Right atrium auricular region (tissue), 2 donors: ENCODE measurements around the gene DISC1. TPM values are rescaled to one million over a fixed set of nuclear protein-coding genes. Genes with fewer than 3 reads are reported as not detected.
A peak's percentile ranks its signal among the peaks of the same experiment; 100 is the strongest.
"Not testable (repeated sequence)": the region's sequence is repeated elsewhere in the genome, so short reads cannot be mapped to it uniquely, and the experiment has no call there.

Source experiments
- DNase-seq: peaks from one replicate; pipeline ENCODE4 v3.0.0-alpha.2; 2019; ENCODE audit warnings: low spot score
- H3K27ac ChIP-seq, 2 donors: fragments of 200-600 bp; sonication (generic); 1 replicate in 1 of 2; 2 replicates in 1 of 2; pipeline ENCODE4 v1.5.1; 2016 to 2019
- H3K27me3 ChIP-seq, 2 donors: fragments of 200-600 bp; sonication (generic); one replicate each; pipeline versions ENCODE4 v1.5.1 to v1.6.0; 2017 to 2019
- H3K36me3 ChIP-seq: fragments of 200-600 bp; sonication (generic); one replicate; pipeline ENCODE4 v1.5.1; 2016
- H3K4me1 ChIP-seq, 2 donors: fragments of 200-600 bp; sonication (generic); one replicate each; pipeline versions ENCODE4 v1.5.1 to v1.6.0; 2017 to 2019
- H3K4me3 ChIP-seq, 2 donors: fragments of 200-600 bp; sonication (generic); 1 replicate in 1 of 2; 2 replicates in 1 of 2; pipeline ENCODE4 v1.5.1; 2017 to 2019; ENCODE audit warnings: mild to moderate bottlenecking in 1 of 2, moderate library complexity in 1 of 2
- H3K9me3 ChIP-seq, 2 donors: fragments of 200-600 bp; sonication (generic); one replicate each; pipeline ENCODE4 v1.5.1; 2019
- total RNA-seq, 2 donors: library from RNA; depleted of rRNA; stranded (reverse); fragments of >200 nt; gene quantifications; one replicate each; pipeline ENCODE4 v1.1.0, GENCODE V29; 2016
- TF ChIP-seq, protein P1 (sequence below), 2 donors: fragments of 200-600 bp; sonication (generic); IDR thresholded peaks; one replicate each; pipeline ENCODE4 v1.5.1; 2019; ENCODE audit warnings: antibody characterized with exemption in 2 of 2

Gene DISC1
- total RNA-seq, 2 donors from 2014 or later, result 1.8 to 5.3 TPM

DNA sequence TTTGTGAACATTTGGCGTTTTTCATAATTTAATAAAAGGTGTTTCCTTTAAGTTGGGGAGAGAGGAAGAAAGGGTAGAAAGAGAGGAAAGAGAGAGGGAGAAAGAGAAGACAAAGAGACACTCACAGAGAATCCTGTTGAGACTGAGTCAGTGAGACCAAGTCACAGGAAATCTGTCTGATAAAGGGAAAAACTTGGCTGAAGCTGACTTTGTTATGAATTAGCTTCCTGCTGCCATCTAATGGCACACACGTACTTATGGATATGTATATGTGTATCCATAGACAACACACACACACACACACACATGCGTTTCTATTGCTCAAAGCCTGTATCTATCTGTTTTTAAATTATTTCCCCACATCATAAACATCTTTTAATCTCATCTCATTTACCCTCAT lies 42.5 kb upstream of the DISC1 start:
- TF ChIP-seq, protein P1, sequence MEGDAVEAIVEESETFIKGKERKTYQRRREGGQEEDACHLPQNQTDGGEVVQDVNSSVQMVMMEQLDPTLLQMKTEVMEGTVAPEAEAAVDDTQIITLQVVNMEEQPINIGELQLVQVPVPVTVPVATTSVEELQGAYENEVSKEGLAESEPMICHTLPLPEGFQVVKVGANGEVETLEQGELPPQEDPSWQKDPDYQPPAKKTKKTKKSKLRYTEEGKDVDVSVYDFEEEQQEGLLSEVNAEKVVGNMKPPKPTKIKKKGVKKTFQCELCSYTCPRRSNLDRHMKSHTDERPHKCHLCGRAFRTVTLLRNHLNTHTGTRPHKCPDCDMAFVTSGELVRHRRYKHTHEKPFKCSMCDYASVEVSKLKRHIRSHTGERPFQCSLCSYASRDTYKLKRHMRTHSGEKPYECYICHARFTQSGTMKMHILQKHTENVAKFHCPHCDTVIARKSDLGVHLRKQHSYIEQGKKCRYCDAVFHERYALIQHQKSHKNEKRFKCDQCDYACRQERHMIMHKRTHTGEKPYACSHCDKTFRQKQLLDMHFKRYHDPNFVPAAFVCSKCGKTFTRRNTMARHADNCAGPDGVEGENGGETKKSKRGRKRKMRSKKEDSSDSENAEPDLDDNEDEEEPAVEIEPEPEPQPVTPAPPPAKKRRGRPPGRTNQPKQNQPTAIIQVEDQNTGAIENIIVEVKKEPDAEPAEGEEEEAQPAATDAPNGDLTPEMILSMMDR (IDR thresholded peaks at IDR 0.05), result no peak
- no peaks in the 10 kb centered on the region for H3K36me3 ChIP-seq
- H3K9me3 ChIP-seq, result no peaks in the 10 kb centered on the region
- no peak overlapping the region for H3K27ac ChIP-seq
- DNase-seq, result no peak
- no peaks in the 10 kb centered on the region for H3K4me1 ChIP-seq
- no peaks in the 10 kb centered on the region for H3K27me3 ChIP-seq
- no peak overlapping the region for H3K4me3 ChIP-seq

DNA sequence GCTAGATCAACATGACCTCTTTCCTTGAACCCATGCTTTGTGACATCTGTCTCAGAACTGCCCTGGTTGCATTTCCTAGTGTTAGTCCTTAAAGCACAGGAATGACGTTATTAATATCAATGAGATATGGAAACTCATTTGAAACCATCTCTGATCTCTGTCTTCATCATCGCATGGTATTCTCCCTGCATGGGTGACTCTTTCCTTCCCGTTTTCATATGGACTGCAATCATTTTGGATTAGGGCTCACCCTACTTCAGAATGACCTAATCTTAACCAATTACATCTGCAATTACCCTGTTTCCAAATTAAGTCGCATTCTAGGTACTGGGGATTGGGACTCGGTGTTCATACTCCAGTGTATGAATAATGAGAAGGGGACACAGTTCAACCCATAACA lies 41.7 kb upstream of the DISC1 start:
- DNase-seq, result no peak
- Histone ChIP-seq H3K4me1 (no peaks in the 10 kb centered on the region), H3K27ac (no peak overlapping the region), H3K36me3 (no peaks in the 10 kb centered on the region), H3K27me3 (no peaks in the 10 kb centered on the region), H3K9me3 (no peaks in the 10 kb centered on the region), H3K4me3 (no peak overlapping the region)
- TF ChIP-seq, protein P1 (IDR thresholded peaks at IDR 0.05), result no peak

DNA sequence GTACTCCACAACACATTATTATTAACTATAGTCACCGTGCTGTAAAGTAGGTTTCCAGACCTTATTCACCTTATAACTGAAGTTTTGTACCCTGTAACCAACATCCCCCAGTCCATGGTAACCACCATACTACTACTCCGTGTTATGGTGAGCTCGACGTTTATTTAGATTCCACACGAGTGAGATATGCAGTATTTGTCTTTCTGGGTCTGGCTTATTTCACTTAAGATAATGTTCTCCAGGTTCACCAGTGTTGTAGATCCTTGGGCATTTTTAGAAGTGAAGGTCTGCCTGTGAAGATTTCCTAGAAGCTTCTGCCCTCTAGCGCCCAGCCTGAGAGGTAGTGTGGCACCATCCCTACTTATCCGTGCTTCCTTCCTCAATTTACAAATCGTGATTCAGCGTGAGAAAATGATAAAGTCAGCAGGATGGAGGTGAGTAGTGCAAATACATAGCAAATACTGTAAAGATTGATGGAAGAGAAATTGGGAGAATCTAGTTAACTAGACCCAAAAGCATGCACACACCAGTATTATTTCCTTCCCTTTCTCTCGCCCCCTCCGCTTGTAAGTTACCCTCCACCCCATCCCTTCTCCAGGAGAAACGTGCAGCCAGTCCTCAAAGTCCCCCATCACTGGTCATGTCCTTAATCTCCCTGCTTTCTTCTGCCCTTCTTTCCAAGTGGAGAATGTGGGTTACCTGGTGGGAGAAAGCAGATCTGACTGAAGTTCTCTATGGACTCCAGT lies 36.0 kb upstream of the DISC1 start:
- TF ChIP-seq, protein P1 (IDR thresholded peaks at IDR 0.05), result peak in 1 of 2 donors; percentile 77
- no peaks in the 10 kb centered on the region for H3K4me1 ChIP-seq
- H3K27me3 ChIP-seq, result no peaks in the 10 kb centered on the region
- DNase-seq, result no peak
- no peak overlapping the region for H3K4me3 ChIP-seq
- no peak overlapping the region for H3K27ac ChIP-seq
- H3K36me3 ChIP-seq, result no peaks in the 10 kb centered on the region
- H3K9me3 ChIP-seq, result no peaks in the 10 kb centered on the region

DNA sequence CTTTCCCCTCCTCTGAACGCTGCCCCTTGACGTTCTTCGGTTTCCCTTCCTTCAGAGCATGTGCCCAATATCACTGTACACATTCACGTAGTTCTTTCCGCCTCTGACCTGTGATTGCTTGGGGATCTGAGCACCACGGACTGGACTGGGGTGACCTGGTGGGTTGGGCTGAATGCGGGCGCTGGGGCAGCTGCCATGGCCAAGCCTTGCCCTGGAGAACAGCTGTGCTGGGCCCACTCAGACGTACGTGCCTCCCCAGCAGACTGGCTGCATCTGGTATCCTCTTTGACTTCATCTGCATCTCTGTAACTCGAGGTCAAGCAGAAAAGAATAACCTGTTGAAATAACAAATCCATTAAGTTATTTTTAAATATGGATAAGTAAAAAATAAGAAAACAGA lies 35.1 kb upstream of the DISC1 start:
- H3K4me1 ChIP-seq, result no peaks in the 10 kb centered on the region
- DNase-seq, result no peak
- TF ChIP-seq, protein P1 (IDR thresholded peaks at IDR 0.05), result no peak
- no peak overlapping the region for H3K4me3 ChIP-seq
- H3K27me3 ChIP-seq, result no peaks in the 10 kb centered on the region
- H3K36me3 ChIP-seq, result no peaks in the 10 kb centered on the region
- H3K9me3 ChIP-seq, result no peaks in the 10 kb centered on the region
- H3K27ac ChIP-seq, result no peak overlapping the region

DNA sequence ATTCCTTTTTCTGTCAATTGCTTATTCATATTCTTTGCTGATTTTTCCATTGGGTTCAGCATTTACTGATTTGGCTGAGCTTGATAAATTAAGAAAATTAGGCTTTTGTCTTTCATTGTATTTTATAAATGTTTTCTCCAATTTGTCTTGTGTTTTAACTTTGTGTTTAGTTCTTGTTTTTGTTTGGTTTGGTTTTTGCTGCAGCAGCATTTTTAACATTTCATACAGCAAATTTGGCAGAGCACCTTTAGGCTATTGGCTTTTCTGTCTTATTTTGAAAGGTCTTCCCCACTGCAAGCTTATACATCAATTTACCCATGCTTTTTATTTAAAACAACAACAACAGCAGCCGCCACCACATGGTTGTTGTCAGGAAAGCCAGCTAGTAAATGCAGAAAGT lies 33.8 kb upstream of the DISC1 start:
- DNase-seq, result no peak
- Histone ChIP-seq H3K27ac (no peak overlapping the region), H3K4me1 (no peaks in the 10 kb centered on the region), H3K9me3 (no peaks in the 10 kb centered on the region), H3K36me3 (no peaks in the 10 kb centered on the region), H3K27me3 (no peaks in the 10 kb centered on the region), H3K4me3 (no peak overlapping the region)
- TF ChIP-seq, protein P1 (IDR thresholded peaks at IDR 0.05), result no peak

DNA sequence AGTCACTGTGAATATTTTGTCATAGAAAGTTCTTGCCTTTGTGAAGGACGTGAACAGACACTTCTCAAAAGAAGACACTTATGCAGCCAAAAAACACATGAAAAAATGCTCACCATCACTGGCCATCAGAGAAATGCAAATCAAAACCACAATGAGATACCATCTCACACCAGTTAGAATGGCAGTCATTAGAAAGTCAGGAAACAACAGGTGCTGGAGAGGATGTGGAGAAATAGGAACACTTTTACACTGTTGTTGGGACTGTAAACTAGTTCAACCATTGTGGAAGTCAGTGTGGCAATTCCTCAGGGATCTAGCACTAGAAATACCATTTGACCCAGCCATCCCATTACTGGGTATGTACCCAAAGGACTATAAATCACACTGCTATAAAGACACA lies 33.3 kb upstream of the DISC1 start:
- H3K4me3 ChIP-seq, H3K36me3 ChIP-seq, H3K27ac ChIP-seq, H3K9me3 ChIP-seq, DNase-seq, H3K4me1 ChIP-seq, H3K27me3 ChIP-seq: not testable (repeated sequence)
